Stimulated activated CD4-positive, alpha-beta T cell treated with anti-CD3 and anti-CD28 coated beads, Interleukin-15, amount 100 ng/mL, for 24 hours (primary cell): ENCODE data around the gene RERG.

ENCODE experiments used
- DNase-seq: peaks from one replicate; pipeline ENCODE4 v3.0.0-alpha.2; 2020

RERG gene

DNA sequence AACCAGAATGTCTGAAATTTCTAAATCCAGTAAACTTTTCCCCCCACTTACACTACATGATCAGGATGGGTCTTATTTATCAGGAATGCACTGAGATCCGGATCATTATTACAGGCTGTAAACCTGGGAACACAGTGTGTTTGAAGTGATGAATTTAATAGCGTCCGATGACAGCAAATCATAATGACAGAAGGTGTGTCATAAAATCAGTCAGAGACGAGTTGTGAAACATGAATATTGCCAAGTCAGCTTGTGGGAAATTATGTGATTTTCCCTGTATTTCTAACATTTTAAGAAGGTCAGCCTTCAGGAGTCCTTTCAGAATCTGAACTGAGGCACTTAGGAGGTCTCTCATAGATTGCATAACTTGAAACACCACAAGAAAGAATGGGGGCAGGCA lies 36.7 kb downstream of the RERG start:
- no peak for DNase-seq

DNA sequence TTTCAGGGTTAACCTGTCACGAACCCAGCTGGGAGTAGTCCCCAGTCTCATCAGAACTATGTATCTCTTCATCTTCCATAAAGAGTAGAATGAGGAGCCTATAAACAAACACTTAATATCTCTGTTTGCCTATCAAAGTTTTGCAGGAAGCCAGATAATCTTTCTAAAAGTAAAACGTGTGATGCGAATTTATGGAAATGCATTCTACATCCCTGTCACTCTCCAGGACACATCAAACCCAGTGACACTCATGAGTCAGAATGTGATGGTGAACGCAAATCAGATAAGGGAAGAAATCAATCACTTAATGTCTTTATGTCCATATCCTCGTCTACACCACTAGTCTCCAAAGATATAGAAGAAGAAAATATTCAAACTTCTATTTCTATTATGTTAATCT lies 37.4 kb downstream of the RERG start:
- DNase-seq = no peak

DNA sequence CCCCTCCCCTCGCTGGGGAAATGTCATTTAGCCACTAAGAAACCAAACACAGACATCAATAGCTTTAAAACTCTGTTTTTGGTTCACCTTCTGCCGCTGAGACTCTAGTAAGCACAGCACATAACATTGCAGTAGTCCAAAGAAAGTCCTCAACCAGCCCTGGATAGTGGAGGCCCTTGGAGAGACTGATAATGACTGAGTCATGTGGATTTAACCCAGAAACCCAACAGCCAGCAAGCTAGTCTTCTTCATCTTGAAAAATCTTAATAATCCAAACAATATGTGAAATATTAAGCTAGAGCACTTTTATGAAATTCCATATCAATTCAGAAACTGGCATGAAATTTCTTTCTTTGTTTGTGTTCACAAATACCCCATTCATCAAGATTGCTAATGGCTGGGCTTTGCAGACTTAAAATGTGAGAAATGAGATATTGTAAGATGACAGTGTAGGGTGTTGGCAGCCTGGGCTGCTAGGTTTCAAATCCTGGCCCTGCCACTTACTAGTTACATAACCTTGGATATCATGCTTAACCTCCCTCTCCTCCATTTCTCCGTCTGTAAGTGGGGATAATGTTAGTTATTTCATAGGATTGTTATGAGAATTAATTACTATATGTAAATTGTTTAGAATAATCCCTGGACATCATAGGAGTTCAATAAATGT lies 40.1 kb downstream of the RERG start:
- no peak for DNase-seq

DNA sequence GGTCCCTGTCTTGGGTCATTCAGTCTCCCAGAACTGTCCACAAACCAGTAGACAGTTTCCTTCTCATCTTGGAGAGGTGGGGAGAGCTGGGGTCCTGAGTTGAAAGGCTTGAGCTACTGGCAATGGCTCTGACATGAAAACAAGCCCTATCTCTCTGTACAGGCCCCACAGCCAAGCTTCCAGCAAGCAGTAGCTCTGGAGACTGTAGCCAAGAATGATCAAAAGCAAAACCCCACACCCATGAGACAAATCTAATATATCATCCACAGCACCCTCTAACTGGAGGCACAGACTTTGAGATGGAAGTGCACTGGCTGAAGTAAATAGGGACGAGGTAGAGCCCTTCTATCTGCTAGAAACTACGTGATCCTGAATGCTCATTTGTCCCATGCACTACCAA lies 40.9 kb downstream of the RERG start:
- no peak for DNase-seq

DNA sequence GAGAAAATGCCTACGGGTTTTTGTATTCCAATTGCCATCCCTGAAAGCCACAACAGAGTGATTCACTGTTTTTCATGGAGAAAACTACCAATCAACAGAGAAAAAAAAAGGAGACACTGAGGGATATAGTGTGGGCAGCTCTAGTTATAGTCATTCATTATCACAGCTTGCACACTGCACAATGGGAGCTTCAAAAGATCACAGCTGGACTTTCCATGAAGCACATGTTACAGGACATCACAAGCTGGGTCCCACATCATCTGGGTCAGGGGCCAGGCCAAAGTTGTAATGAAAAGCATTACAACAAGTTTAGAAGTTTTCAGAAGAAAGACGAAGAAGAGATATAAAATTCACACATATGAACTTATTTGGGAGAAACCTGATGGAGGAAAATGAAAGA lies 41.5 kb downstream of the RERG start:
- no peak for DNase-seq

DNA sequence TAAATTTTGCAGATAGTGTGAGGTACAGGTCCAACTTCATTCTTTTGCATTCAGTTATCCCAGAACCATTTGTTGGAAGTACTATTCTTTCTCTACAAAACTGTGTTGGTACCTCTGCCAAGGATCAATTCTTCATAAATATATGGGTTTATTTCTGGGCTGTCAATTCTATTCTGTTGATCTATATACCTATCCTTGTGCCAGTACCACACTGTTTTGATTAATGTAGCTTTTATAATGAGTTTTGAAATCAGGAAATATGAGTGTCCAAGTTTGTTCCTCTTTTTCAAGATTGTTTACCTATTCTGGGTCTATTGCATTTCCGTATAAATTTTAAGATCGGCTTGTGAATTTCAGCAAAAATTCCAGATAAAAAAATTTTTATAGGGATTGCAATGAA lies 48.1 kb downstream of the RERG start:
- DNase-seq = no peak

DNA sequence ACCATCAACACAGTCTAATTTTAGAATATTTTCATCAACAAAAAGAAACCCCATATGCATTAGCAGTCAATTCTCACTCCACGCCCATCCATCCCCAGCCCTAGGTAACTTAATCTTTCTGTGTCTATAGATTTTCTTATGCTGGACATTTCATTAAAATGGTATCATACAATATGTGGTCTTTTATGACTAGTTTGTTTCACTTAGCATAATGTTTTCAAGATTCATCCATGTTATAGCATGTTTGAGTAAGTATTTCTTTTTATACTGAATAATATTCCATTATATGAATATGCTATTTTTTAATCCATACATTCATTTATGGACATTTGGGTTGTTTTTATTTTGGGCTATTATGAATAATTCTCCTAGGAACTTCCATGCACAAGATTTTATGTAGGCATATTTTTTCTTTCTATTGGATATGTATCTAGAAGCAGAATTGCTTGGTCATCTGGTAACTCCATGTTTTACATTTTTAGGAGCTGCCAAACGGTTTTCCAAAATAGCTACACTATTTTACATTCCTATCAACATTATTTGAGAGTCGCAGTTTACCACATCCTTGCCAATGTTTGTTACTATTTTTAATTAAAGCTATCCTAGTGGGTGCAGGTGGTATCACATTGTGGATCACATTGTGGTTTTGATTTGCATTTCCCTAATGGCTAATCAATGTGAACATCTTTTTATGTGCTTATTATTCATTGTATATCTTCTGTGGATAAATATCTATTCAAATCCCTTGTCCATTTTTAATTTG lies 49.0 kb downstream of the RERG start:
- no peak for DNase-seq

DNA sequence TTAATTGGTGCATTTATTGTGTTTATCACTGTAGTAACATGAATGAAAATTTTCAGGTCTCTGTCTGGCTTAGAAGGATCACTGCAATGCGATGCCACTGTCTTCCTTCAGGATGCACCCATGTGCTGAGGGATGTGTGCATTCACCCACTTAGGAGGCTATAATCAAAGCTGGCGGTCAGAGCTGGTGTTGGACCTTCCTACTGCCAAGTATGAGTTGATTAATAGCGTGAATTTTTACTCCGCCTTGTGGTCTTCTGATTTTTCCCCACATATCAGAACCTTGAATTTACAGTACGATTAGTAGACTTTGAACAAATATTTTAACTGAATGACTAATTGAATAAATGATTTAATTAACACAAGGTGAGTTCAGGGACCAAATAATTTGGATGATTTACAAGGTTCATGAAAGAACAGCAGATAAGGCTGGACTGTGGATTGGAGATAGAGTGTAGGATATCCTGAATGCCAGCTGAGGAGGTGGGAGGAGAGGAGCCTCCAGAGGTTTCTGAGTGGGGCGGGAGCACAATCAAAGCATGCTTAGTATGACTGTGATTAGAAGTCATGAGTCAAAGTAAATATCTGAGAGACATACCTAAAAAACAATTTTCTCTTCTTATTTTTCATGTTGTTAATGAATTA lies 50.1 kb downstream of the RERG start:
- no peak for DNase-seq

DNA sequence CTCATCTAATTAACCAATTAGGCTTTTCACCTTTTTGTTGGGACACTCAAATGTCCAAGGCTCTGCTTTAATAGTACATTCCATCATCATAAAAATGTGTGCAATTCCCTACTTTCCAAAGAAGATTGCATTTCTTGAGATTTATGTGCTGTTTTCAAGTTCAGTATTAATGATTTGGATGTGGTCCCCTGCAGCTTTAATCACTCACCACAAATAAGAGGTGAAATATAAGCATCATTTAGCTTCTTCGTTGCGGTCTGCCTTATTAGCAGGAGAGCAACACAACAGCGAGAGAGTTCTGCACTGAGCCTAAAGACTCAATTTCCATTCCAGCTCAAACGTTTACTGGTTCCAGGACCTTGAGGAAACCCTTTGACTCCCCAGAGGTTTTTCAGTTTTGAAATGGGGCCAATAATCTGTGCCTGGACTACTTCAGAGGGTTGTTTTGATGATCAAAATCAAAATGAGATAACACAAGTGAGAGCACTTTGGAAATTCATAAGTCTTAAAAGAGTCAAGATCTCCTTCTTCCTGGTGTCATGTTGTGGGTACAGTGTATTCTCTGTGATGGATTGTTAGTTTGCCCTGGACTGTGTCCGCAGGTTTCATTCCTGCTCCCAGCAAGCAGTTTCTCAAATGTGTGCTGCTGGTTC lies 53.1 kb downstream of the RERG start:
- no peak for DNase-seq

DNA sequence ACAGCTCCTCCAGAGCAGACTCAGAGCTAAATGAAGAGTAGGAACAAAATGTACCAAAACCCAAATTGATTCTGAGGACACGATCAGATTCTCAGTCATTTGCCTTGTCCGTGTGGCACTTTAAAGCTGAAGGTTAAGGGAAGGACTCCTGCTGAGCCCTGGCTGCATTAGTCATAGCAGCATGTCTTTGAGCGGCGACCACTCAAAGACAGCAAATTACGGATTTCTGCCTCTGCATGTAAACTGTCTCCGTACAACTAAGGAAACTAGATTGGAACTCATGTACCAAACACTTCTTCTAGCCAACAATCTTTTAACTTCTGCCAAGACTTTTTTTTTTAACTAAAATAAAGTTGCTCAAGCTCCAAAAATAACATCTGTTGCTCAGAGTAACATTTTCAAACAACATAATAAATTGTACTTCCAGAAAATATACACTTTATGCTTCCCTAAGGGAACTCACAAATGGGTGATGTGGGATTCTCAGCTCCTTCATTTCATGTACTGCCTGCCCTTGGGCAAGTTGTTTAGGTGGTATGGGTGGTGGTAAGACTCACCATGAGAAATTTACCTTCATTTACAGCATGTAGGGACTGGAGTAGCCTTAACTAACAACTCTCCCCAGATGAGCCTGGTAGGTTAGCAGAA lies 56.1 kb downstream of the RERG start:
- no peak for DNase-seq

DNA sequence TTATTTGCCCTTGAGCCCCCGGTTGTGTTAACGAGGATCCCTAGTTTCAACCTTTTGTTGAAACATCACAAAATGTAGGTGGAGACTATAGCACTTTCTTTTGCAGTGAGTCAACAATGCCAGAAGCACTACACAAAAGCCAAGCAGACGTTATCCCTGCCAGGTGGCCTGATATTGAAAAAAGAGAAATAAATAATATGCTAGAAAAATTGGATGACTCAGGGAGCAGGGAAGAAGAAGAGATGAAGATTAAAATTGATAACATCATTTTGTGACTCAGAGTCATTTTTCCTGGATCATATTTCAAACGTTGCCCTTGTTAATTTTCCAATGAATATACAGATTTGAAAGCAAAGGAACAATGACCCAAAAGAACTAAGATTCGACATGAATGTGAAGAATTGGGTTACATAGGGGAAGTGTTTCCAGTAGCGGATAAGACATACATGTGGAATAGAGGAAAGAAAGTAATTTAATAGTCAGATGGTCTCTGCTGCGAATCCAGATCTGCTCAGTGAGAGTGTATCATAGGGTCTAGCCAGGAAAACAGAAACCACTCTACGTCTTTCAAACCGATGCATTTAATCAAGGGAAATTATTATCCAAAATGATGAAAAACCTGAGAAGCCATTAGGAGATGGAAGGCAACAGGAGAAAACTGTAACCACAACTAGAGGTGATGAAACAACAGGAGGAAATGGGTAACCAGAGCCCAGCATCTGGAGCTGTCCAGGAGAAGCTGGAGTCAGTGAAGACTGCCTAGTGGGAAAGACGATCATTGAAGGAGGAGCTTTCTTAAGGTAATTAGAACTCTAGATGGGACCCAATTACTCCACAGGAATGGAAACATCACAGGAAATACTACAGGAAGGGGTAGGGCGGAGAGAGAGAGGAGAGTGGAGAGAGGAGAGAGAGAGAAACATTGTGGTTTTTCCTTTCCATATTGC lies 57.9 kb downstream of the RERG start:
- DNase-seq = no peak

DNA sequence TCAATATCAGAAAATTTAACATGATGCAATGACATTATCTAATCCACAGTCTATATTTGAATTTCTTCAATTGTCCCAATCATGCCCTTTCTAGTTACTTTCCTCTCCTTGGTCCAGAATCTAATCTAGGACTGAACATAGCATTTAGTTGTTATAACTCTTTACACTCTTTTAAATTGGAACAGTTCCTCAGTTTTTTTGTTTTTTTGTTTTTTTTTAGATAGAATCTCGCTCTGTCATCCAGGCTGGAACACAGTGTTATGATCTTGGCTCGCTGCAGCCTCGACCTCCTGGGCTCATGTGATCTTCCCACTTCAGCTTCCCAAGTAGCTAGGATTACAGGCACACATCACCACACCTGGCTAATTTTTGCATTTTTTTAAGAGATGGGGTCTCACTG lies 63.1 kb downstream of the RERG start:
- no peak for DNase-seq

DNA sequence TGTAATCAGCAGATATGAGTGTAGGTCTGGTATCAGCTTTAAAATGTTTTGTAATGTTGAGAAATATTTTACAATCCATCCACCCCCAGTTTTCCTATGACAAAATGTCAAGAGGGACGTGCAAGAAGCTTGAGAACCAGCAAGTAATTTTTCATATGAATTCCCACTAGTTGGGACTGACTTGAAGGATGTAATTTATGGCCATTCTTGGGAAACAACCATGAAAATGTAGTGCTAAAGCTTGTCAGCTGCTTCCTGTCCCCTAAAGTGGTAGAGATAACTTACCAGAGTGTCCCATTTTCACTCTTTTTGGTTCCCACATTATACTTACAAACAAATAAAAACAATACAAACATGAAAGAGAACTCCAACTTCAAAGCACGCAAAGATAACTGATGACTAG lies 63.9 kb downstream of the RERG start:
- no peak for DNase-seq

DNA sequence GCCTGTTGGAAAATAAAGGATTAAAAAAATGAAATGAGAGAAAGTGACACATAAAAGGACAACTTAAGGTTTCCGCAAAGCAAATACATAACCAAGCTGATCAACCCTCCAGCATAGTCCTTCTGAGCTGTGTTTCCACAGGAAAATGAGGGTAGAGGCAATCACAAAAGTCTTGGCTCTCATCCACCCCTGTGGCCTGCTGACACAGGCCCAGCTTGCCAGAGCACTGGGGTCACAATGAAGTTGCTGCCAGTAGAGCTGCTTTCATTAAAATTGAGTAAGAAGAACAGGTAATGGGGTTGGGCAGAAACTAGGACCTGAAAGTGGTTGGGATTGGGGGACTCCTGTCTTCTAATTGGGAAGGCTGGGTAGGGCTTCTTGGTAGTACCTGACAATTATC lies 65.9 kb downstream of the RERG start:
- no peak for DNase-seq

DNA sequence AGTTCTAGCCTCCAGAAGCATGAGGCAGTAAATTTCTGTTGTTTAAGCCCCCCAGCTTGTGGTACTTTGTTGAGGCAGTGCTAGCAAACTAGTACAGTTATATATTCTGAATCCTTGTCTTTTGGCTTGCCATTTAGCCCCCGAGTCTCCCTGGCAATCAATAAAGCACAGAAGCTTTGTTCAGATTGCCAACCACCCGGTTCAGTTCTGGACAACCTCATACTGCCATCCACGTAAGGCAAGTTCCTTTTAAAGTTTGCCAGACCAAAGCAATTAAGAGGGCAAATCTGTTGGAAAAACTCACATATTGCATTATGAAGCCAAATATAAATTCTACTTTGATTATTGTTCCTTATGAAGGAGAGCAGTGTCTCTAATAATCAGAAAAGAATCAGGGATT lies 67.1 kb downstream of the RERG start:
- no peak for DNase-seq

DNA sequence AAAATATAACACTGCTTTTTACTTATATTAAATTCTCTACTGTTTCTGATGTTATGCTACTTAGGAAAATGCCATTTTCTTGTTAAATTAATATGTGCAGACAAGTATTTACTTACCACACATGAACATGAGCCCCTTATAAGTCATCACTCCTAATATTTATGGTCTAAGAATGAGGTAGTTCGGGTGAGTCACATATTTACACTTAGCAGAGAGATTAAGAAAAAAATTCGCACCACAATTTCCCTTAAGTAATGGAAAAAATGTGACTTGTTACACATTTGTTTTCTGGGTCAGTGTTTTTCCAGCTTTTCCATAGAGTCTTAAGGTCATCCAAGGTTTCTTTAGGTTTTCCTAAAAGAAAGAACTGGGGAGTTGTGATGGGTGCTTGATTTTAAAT lies 68.3 kb downstream of the RERG start:
- no peak for DNase-seq

DNA sequence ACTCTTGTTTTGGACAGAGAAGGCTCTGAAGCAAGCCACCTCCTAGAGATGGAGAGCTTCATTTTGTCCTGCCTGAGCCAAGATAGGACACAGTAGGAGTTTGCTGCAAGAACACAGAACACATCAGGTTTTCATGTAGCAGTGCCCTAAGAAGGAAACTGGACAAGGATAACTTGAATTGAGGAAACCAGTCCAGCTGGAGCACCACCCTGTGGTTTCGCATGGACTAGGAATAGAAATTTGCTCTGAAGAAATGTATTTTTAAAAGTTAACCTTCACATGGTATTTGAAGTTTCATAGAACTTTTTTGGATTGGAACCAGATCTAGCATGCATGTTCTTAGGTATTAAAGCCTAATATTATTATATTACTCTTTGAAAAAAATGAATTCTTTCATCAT lies 68.8 kb downstream of the RERG start:
- no peak for DNase-seq

DNA sequence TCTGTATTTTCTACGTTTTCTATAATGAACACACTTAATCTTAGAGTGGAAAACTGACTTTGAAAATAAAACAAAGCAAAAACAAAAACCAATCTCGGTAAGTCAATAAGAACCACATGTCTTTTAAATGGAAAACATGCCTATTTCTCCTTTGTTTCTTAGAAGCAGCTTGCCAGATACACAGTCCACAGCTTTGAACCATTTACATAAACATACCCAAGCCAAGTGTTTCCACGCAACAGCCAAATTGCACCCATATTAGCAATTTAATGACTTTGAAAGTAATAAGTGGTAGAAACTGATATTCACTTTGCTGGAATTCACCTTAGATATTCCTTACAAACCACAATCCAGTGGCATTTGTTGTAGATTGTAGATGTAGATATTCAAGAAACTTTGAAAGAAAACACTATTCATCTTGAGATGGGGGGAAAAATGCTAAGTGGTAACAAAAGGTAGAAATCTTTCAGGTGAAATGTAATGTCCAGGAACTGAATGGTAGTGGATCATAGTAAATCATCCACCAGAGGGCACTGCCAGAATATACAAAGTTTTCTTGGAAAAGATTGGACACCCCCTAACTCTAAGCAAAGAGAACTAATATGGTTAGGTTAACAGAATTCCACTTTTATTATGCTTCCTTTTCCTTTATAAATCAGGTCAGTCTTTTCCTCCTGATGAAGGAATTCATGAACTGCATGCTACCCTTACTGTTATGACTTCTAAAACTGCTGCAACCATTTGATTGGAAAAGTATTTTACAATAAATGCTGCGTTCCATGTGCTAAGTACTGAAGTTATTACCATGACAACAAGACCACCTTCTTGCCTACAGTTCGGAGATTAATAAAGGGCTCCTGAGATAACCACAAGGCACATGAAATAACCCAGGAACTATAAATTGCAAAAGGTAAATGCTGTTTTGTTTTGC lies 69.8 kb downstream of the RERG start:
- DNase-seq = no peak

DNA sequence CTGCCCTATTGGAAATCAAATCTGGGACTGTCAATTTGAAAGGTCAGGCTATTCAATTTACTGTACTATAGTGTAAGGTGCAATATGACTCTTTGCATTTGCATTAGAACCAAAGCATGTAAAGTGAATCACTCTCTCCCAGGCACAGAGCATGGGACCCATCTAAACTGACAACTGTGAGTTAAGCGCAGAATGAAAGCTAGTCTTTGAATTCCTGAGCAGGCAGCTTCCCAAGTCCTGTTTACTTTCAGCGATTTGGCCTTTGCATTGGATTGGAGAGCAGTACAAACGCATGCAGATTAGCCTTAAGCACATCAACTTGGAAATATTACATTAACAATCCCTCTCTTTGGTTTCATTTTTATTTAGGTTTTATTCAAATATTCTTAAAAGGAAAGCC lies 74.6 kb downstream of the RERG start:
- no peak for DNase-seq

DNA sequence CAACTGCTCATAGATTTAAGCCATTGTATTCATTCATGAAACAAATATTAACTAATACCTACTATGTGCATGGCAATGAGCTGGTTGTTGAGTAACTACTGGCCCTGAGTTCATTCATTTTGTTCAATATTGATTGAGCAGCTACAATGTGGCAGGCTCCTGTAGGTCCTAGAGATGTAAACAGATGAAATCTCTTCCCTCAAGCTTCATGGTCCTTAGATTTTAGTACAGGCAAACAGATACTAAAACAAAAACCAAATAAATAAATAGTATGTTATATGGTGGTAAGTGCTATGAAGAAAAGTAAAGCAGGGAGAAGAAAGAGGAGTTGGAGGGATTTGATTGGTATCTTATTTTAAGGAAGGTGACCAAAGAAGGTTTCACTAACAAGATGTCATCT lies 77.8 kb downstream of the RERG start:
- DNase-seq = no peak

DNA sequence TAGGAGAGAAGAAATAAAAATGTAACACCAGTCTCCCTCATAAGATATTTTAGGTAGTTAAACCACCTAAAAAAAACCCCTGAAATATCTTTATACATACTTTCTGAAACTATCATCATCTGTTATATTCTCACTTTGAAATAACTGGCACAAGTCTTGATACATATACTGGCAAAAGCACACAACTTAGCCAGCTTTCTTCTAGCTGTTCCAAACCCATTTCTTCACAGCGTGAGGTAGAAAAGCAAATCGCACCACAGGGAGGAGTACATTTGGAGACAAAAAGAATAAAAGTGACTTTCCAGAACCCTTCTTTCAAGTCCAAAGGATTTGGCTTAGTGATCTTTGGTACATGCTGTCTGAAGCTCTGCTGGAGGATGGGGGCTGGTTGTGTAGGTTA lies 78.5 kb downstream of the RERG start:
- DNase-seq = no peak
